Chondrocyte (in vitro differentiated cells): ENCODE results near the gene FAM204A. TPM values are rescaled to one million over a fixed set of nuclear protein-coding genes. Genes with fewer than 3 reads are reported as not detected.

Experiments
- DNase-seq: peaks from one replicate; pipeline ENCODE4 v3.0.0; 2021; ENCODE audit warnings: mixed read lengths, low spot score
- H3K27ac Mint-ChIP-seq: one replicate; pipeline ENCODE4 v1.8.0; 2021; ENCODE audit warnings: mild to moderate bottlenecking, moderate library complexity, mixed read lengths; ENCODE audit not compliant: unreplicated experiment
- H3K27me3 Mint-ChIP-seq: 2 replicates; pipeline ENCODE4 v1.8.0; 2021; ENCODE audit warnings: low read depth, mixed read lengths
- H3K36me3 Mint-ChIP-seq: 2 replicates; pipeline ENCODE4 v1.8.0; 2021; ENCODE audit warnings: low read depth, mixed read lengths
- H3K4me1 Mint-ChIP-seq: 2 replicates; pipeline ENCODE4 v1.8.0; 2021; ENCODE audit warnings: low read depth, mild to moderate bottlenecking, mixed read lengths
- H3K4me3 Mint-ChIP-seq: one replicate; pipeline ENCODE4 v1.8.0; 2021; ENCODE audit warnings: mild to moderate bottlenecking, moderate library complexity, mixed read lengths; ENCODE audit not compliant: unreplicated experiment
- H3K9me3 Mint-ChIP-seq: 2 replicates; pipeline ENCODE4 v1.8.0; 2021; ENCODE audit warnings: low read depth, mixed read lengths
- total RNA-seq: library from RNA; stranded (reverse); gene quantifications from 3 replicates; pipeline ENCODE4 v1.2.1, GENCODE V29; 2021
- TF ChIP-seq, protein P1 (sequence below): fragments of 200-600 bp; sonication (generic); IDR thresholded peaks from 2 replicates; pipeline ENCODE4 v1.5.0; 2021; ENCODE audit warnings: antibody characterized with exemption, mild to moderate bottlenecking, moderate library complexity

Gene FAM204A
- total RNA-seq, 1 donor from 2014 or later: 63.2 TPM

DNA sequence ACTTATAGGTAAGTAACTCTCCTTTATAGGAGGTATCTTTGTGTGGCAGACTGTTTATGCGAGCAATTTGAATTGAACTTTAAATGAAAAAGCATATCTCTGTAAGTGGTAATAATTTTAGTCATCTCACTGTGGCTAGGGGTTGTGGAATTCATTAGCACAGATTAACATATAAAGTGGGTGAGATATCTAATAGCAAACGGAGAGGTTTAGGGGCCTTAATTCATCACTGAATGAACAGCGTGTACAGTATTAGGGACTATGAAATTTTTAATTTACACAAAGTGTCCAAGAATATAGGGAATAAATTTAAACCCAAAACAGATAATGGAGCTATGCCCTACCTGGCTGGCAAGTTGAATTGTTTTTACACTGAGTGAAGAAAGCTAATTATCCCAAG lies 15.7 kb upstream of the FAM204A start:
- H3K4me3 Mint-ChIP-seq: no peak overlapping the region
- no peak overlapping the region for H3K27ac Mint-ChIP-seq
- no peak for DNase-seq
- H3K9me3 Mint-ChIP-seq: no peaks in the 10 kb centered on the region
- no peaks in the 10 kb centered on the region for H3K4me1 Mint-ChIP-seq
- H3K27me3 Mint-ChIP-seq: peaks cover 12% of the 10 kb centered on the region
- H3K36me3 Mint-ChIP-seq: no peaks in the 10 kb centered on the region
- TF ChIP-seq, protein P1, sequence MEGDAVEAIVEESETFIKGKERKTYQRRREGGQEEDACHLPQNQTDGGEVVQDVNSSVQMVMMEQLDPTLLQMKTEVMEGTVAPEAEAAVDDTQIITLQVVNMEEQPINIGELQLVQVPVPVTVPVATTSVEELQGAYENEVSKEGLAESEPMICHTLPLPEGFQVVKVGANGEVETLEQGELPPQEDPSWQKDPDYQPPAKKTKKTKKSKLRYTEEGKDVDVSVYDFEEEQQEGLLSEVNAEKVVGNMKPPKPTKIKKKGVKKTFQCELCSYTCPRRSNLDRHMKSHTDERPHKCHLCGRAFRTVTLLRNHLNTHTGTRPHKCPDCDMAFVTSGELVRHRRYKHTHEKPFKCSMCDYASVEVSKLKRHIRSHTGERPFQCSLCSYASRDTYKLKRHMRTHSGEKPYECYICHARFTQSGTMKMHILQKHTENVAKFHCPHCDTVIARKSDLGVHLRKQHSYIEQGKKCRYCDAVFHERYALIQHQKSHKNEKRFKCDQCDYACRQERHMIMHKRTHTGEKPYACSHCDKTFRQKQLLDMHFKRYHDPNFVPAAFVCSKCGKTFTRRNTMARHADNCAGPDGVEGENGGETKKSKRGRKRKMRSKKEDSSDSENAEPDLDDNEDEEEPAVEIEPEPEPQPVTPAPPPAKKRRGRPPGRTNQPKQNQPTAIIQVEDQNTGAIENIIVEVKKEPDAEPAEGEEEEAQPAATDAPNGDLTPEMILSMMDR: no peak

DNA sequence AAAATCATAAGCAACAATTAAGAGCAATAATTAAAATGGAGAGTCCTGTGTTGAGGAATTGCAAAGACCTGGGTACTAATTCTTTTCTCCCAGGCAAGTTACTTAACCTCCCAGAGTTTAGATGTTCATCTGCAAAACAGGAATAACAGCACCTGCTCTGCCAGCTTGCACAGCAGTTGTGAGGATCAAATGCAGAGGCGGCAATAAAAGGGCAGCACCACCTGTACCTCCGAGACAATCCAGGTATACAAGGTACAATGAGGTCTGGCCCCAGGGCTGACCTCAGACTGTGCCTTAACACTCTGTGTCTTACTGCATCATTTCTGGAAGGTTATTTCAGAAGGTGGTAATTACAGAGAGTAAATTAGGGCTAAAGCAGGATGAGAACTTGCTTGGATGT lies 14.5 kb upstream of the FAM204A start:
- no peaks in the 10 kb centered on the region for H3K9me3 Mint-ChIP-seq
- H3K4me1 Mint-ChIP-seq: no peaks in the 10 kb centered on the region
- H3K27ac Mint-ChIP-seq: no peak overlapping the region
- H3K36me3 Mint-ChIP-seq: no peaks in the 10 kb centered on the region
- peaks cover 17% of the 10 kb centered on the region for H3K27me3 Mint-ChIP-seq
- TF ChIP-seq, protein P1: no peak
- no peak for DNase-seq
- no peak overlapping the region for H3K4me3 Mint-ChIP-seq

DNA sequence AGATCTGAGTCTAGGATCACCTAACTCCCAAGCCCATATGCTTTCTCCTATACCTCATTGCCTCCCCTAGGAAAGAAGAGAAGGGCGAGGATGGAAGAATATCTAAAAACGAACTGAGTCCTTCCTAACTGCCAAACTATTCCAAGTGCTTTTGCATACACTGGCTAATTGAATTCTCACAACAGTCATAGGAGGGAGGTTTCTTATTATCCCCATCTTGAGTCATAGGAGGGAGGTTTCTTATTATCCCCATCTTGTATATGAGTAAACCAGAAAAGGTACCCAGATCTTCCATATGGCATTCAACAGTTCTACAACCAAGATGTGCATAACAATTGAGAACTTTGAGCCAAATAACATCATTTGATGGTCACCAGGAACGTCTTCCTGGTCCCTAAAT lies 13.1 kb upstream of the FAM204A start:
- H3K9me3 Mint-ChIP-seq: no peaks in the 10 kb centered on the region
- no peak overlapping the region for H3K4me3 Mint-ChIP-seq
- H3K4me1 Mint-ChIP-seq: no peaks in the 10 kb centered on the region
- DNase-seq: no peak
- no peaks in the 10 kb centered on the region for H3K36me3 Mint-ChIP-seq
- H3K27me3 Mint-ChIP-seq: peaks cover 22% of the 10 kb centered on the region
- TF ChIP-seq, protein P1: no peak
- no peak overlapping the region for H3K27ac Mint-ChIP-seq

DNA sequence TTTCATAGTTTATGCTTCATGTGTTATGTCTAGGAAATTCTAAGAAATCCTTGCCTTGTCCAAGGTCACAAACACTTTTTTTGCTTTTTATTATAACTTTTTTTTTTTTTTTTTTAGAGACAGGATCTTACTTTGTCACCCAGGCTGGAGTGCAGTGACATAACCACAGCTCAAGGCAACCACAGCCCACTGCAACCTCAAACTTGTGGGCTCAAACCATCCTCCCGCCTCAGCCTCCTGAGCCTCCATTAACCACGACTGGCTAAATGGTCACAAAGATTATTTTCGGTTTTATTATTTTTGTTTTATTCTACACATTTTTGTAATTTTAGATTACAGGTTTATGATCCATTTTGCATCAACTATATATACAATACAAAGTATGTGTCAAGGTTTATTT lies 7.1 kb upstream of the FAM204A start:
- TF ChIP-seq, protein P1: no peak
- Mint-ChIP-seq H3K4me1 (no peaks in the 10 kb centered on the region), H3K9me3 (no peaks in the 10 kb centered on the region), H3K36me3 (no peaks in the 10 kb centered on the region), H3K4me3 (no peak overlapping the region), H3K27ac (no peak overlapping the region), H3K27me3 (peaks cover 18% of the 10 kb centered on the region)
- DNase-seq: no peak

DNA sequence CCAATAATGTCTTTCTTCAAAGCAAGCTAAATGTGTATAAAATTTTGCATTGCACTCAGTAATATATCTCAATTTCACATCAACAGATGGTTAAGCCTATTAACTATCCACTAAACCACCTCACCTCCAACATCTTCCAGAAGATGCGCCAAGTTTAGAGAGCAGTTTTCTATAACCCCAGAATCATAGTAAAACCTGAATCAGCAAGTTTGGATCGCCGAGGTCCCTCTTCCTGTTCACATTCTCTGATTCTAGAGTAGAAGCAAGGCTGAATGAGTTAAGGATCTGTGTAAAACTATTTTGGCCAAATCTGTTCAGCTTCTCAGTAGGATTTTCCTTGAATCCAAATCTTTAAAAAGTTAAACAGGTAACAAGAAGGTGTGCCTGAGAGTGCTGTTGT lies 1.4 kb upstream of the FAM204A start:
- Mint-ChIP-seq H3K4me3 (no peak overlapping the region), H3K36me3 (no peaks in the 10 kb centered on the region), H3K4me1 (peaks cover 30% of the 10 kb centered on the region), H3K27ac (no peak overlapping the region), H3K27me3 (peaks cover 7% of the 10 kb centered on the region), H3K9me3 (no peaks in the 10 kb centered on the region)
- TF ChIP-seq, protein P1: no peak
- DNase-seq: no peak
